Fibroblast of mammary gland (primary cell): ENCODE data around the gene FAM181A.

Source experiments
- DNase-seq: peaks from one replicate; pipeline ENCODE4 v3.0.0-alpha.2; 2010; ENCODE audit warnings: low read depth
- H3K4me3 ChIP-seq: 2 replicates; pipeline ENCODE4 v1.5.1; 2011; ENCODE audit warnings: low read depth, mild to moderate bottlenecking, low read length, moderate library complexity; ENCODE audit not compliant: control insufficient read depth
- TF ChIP-seq, protein P1 (sequence below): conservative IDR thresholded peaks from 2 replicates; pipeline ENCODE4 v1.5.1; 2011; ENCODE audit warnings: low read depth, low read length, inconsistent platforms; ENCODE audit not compliant: control insufficient read depth, insufficient read depth

Gene FAM181A

DNA sequence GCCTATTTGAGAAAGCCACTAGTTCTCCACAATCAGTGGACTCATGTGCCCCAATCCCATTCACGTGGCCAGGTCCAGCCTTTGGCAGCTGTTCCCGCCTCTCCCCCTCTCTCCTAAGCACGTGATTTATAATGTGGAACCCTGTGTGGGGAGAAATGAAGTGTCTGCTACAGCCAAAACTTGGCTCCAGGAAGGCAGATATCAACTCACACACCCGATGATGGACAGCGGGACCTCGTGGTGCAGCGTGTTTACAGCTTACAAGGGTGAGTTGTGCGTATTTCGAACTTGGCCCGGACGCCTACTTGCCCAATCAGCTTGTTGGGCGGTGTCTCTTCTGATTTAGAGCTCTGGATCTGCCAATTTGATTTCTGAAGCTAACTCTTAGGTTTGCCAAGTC, 38.1 kb upstream of the FAM181A start:
- H3K4me3 ChIP-seq, result no peak overlapping the region
- TF ChIP-seq, protein P1, sequence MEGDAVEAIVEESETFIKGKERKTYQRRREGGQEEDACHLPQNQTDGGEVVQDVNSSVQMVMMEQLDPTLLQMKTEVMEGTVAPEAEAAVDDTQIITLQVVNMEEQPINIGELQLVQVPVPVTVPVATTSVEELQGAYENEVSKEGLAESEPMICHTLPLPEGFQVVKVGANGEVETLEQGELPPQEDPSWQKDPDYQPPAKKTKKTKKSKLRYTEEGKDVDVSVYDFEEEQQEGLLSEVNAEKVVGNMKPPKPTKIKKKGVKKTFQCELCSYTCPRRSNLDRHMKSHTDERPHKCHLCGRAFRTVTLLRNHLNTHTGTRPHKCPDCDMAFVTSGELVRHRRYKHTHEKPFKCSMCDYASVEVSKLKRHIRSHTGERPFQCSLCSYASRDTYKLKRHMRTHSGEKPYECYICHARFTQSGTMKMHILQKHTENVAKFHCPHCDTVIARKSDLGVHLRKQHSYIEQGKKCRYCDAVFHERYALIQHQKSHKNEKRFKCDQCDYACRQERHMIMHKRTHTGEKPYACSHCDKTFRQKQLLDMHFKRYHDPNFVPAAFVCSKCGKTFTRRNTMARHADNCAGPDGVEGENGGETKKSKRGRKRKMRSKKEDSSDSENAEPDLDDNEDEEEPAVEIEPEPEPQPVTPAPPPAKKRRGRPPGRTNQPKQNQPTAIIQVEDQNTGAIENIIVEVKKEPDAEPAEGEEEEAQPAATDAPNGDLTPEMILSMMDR, result no peak
- no peak for DNase-seq

DNA sequence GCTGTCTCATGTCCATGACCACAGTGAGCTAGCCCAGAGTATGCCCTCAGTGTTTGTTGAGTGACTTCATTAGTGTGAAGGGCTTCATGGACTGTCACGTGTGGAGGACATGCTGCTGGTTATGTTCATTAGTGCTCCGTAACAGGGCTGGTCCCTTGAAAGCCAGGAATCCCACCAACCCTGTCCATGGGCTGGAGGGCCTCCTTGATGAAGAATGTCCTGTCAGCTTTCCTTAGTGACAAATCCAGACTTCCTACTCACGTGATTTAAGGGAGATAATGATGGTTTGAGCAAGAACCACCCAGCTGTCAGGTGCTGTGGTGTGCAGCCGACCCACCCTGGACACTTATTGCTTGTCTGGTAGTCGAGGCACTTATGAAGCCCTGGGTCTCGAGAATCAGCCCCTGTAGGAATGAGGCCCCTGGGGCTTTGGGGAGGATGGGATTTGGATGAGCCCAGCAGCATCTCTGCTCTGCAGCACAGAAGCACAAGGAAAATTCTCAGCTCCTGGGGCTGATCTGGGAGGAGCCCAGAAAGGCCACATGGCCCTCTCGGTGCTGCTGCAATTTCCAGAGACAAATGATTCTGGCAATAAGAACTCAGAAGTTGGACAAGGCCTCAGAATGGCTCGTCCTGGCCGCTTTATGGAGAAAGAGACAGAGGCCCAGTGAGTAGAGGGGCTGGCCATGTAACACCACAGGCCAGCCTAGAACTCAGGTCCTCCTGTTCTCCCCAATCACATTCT, 37.2 kb upstream of the FAM181A start:
- no peak for DNase-seq
- TF ChIP-seq, protein P1, result no peak
- H3K4me3 ChIP-seq, result no peak overlapping the region

DNA sequence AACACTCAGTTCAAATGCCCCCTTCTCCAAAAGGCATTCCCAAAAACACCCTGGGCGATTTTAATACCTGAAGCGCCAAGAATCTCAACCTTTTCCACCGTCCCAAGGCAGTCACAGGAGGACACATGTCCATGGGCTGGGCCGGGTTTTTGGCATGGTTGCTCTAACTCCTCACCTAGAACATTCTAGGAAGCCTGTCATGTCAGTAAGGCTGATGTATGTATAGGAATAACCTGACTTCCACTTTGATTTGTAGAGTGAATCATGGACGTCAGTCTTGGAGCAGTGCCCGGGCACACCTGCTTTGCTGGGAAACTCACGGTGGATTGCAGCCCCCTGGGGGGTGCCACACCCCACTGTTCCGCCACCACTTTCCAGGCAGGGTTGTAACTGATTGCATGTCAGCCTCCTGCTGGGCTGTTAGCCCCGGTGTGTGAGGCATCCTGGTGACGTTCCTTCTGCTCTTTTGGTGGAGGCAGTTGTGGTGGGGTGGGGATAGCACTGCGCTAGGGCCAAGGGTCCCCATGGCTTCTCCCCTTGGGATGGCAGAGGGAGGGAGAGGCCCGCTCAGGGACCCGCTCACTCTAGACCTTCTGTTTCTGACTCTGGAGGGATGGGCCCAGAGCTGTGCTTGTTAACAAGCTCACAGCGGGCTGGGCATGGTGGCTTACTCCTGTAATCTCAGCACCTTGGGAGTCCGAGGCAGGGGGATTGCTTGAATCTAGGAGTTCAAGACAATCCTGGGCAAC, 35.2 kb upstream of the FAM181A start:
- DNase-seq, result no peak
- TF ChIP-seq, protein P1, result no peak
- no peak overlapping the region for H3K4me3 ChIP-seq

DNA sequence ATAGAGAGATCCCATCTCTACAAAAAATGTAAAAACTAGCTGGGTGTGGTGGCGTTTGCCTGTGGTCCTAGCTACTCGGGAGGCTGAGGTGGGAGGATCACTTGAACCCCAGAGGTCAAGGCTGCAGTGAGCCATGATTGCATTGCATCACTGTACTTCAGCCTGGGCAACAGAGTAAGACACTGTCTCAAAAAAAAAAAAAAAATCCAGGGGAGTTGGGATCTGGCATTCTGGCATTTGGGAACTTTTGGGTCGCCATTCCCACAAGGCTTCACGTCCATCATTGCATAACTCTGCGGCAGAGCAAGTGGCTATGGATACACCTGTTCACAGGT, 34.7 kb upstream of the FAM181A start:
- DNase-seq, result no peak
- no peak overlapping the region for H3K4me3 ChIP-seq
- TF ChIP-seq, protein P1, result no peak

DNA sequence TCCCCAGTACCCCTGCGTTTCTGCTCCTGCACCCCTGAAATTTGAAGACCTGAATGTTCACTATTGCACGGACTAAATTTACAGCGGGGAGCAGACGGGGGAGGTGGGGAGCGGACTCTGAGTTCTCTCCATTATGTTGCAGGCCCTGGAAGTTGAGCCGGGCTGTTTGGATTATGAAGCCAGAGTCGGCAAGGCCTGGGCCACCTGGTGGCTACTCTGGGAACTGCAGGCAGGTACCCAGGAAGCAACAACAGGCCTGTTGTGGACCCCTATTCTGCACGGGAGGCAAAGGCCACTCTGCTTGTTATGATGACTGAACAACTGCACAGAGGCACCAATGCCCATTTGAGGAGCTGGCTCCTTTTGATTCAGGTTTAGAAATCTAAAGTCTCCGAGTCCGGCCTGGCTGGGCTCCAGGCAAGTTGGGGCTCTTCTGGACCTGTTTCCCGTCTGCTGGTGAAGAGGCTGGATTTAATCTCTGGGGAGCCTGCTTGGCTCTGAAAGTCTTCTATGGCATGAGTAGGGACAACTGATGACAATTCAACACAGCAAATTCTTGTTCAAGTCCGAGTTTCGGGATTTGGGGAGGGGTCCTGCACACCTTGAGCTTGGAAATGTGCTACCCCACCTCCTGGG, 34.1 kb upstream of the FAM181A start:
- TF ChIP-seq, protein P1, result peak; percentile 98
- no peak overlapping the region for H3K4me3 ChIP-seq
- peak; percentile 49 for DNase-seq

DNA sequence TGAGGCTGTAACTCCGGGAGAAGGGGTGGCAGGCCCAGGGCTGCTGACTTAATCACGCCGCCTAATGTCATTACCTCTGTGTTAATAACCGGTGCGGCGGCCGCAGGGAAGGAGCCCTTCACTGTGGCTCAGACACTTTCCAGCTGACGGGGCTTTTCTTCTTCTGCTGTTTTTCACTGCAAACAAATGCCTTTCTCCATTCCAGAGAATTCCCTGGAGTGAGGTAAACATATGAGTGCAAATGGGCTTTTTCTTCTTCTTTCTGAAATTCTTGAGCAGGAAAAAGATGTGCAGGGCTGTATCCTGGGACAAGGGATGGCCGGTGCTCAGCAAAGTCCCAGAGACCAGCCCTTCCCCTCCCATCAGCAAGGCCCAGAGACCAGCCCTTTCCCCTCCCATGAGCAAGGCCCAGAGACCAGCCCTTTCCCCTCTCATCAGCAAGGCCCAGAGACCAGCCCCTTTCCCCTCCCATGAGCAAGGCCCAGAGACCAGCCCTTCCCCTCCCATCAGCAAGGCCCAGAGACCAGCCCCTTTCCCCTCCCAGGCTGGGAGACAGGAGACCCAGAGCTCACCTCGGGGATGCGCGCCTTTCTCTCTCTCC, 33.4 kb upstream of the FAM181A start:
- DNase-seq, result no peak
- TF ChIP-seq, protein P1, result no peak

More for the DNA sequence above, 33.4 kb upstream of the FAM181A start:
- H3K4me3 ChIP-seq, result no peak overlapping the region
